D721Med (cell line): Measurements from ENCODE around the gene STK10.

Experiments
- DNase-seq: peaks from one replicate; pipeline ENCODE4 v3.0.0; 2011; ENCODE audit warnings: low spot score; ENCODE audit not compliant: insufficient read length
- FAIRE-seq: peaks from 2 replicates; lab custom pipeline; 2011; peaks lifted over from hg19 to GRCh38; lab: Jason Lieb, UNC
- TF ChIP-seq, protein P1 (sequence below): IDR thresholded peaks from 2 replicates; pipeline ENCODE4 v1.5.1; 2012; ENCODE audit warnings: mild to moderate bottlenecking, control low read depth; ENCODE audit not compliant: insufficient read depth; ENCODE audit errors: missing control alignments

Gene STK10

DNA sequence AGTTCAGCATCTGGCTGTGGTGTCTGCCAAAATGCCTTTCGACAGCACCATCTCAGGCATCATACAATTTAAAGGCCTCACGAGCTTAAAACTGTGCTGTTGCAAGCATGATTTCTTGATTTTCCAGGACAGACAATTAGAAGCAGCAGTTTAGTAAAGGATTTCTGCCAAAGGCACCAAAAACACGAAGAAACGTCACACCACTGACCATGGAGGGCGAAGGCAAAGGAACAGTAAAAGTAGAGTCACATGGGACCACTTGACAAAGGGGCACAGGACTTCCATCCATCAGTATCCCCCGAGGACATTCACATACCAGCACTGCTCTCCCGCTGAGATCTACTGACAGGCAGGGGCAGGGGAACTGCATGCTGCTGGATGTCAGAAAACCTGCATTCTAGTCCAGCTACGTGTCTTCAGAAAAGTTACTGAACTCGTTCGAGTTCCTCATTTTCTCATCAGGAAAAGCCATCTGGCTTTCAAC is 111.2 kb downstream of the STK10 start:
- FAIRE-seq (no peak), DNase-seq (no peak)
- TF ChIP-seq, protein P1, sequence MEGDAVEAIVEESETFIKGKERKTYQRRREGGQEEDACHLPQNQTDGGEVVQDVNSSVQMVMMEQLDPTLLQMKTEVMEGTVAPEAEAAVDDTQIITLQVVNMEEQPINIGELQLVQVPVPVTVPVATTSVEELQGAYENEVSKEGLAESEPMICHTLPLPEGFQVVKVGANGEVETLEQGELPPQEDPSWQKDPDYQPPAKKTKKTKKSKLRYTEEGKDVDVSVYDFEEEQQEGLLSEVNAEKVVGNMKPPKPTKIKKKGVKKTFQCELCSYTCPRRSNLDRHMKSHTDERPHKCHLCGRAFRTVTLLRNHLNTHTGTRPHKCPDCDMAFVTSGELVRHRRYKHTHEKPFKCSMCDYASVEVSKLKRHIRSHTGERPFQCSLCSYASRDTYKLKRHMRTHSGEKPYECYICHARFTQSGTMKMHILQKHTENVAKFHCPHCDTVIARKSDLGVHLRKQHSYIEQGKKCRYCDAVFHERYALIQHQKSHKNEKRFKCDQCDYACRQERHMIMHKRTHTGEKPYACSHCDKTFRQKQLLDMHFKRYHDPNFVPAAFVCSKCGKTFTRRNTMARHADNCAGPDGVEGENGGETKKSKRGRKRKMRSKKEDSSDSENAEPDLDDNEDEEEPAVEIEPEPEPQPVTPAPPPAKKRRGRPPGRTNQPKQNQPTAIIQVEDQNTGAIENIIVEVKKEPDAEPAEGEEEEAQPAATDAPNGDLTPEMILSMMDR = no peak

DNA sequence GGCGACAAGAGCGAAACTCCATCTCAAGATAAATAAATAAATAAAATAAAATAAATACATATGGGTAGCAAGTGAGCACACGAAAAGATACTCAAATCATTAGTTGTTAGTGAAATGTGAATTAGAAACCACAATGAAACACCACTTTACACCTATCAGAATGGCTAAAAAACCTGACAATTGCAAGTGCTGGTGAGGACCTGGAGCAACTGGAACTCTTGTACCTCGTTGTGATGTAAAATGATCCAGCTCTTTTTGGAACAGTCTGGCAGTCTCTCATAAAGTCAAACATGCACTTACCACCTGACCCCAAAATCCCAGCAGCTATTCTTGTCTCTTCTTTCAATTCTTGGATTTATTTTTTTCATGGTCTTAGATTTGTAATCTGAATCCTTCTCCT is 112.4 kb downstream of the STK10 start:
- TF ChIP-seq, protein P1 = no peak
- FAIRE-seq (no peak), DNase-seq (no peak)

DNA sequence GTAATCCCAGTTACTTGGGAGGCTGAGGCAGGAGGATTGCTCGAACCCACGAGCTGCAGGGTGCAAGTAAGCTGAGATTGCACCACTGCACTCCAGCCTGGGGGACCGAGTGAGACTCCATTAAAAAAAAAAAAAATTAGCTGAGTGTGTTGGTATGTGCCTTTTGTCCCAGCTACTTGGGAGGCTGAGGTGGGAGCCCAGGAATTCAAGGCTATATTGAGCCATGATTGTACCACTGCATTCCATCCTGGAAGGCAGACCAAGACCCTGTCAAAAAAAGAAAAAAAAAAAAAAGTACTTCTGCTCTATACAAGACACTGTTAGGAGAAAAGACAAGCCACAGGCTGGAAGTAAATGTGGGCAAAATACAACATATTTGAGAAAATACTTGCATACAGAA is 113.1 kb downstream of the STK10 start:
- FAIRE-seq (no peak), DNase-seq (no peak)
- TF ChIP-seq, protein P1 = no peak

DNA sequence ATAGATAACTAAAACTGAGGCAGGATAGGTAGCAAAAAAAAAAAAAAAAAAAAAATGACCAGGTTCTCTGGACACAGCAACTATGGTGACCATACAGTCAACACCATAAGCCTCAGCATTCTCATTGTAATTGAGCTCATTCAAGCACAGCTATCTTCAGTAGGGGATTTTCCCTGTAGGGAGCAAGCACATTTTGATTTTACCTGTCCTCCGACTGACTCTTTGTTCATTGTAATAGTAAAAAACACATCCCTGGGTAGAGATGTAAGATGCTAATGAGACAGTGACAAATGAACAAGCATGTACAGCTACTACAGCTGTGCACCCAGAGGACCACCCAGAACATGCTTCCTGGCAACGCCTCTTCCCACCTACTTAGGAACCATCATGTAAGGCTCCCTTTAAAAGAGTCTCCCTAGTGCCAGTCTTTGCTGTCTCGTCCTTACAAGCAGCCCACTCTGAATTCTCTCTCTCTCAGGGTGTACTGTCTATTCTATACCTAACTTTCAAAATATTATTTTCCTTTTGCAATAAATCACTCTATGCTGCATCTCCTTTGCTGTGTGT is 116.6 kb downstream of the STK10 start:
- TF ChIP-seq, protein P1 = no peak
- no peak for DNase-seq
- no peak for FAIRE-seq

DNA sequence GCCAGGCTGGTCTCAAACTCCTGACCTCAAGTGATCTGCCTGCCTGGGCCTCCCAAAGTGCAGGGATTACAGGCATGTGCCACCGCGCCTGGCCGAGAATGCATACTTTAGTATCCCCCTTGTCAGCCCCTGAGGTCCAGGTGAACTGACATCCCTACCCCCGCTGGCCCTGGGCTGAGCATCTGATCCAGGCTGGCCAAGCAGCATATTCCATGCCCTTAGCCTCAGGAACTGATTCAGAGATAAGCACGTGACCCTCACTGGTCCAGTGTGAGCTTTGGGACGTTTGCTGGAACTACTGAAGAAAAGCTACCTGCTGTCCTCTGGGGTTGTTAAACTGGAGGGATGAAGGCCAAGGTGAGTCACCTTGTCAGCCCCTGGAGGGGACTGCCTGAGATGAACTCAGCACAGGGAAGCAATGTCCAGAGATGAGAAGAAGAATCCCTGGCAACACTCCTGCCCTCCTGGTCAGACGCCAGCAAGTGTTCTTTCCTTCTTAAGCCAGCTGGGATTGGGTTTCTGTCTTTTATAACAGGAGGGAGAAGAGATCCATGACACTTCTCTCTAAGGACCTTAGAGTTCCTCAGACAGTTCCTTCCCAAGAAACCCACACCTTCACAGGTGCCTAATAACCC is 122.5 kb downstream of the STK10 start:
- DNase-seq (no peak), FAIRE-seq (no peak)
- TF ChIP-seq, protein P1 = no peak

DNA sequence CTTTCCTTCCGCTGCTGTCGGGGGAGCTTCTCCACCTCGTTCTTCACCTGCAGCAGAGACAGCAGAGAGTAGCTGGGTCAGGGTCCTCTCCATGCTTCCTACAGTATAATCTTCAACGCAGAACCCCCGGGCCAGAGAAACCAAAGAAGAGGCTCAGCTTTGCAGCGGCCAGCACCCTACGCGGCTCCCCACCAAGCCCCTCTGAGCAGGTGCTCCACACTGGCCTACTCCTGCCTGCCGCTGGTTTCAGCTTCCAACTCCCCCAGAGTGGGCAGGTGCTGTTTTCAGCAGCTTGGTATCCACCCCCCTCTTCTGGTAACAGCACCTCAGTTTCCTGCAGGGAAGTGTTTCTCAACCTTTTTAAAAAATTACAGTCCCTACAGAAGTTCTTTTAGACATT is 123.3 kb downstream of the STK10 start:
- DNase-seq = no peak
- TF ChIP-seq, protein P1 = no peak
- FAIRE-seq = no peak

DNA sequence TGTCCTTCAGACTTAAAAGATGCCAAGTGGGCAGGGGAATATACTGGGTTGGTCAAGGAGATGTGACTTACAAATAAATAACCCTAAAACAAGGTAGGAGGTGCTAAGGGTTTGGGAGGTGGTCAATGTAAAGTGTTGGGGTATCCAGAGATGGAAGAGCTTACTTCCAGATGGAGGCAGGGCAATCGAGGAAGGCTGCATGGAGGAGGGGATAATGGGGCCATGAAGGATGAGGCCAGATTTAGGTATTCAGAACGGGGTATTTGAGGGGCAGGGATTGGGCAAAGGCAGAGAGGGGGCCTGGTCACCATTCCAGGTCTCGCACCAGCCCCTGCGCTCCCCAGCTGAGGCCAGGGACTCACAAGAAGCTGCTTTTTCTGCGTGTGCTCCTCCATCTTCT is 123.7 kb downstream of the STK10 start:
- TF ChIP-seq, protein P1 = no peak
- DNase-seq (no peak), FAIRE-seq (no peak)
